T-helper 2 cell (primary cell): ENCODE results near the gene VSTM1.
A peak's percentile ranks its signal among the peaks of the same experiment; 100 is the strongest.
"Not testable (repeated sequence)": the region's sequence is repeated elsewhere in the genome, so short reads cannot be mapped to it uniquely, and the experiment has no call there.

Source experiments
- DNase-seq, 5 experiments: peaks; one replicate each; pipeline versions ENCODE4 v3.0.0 to v3.0.0-alpha.2; 2012 to 2022
- total RNA-seq, 2 donors: gene quantifications; one replicate each; lab custom pipeline; 2026; lab: John Stamatoyannopoulos, UW

The VSTM1 gene
- total RNA-seq = 0 reads per million in 2 donors

GRCh38 chr19:54063350-54064116, at the start of gene VSTM1:
Gene VSTM1 (minus strand): TSS chr19:54063897. CDS start chr19:54063777, 120 bp downstream.
- DNase-seq = no peak

GRCh38 chr19:54109651-54110050, 46.0 kb upstream of the VSTM1 start:
- DNase-seq = no peak

- DNase-seq = no peak
These were observed 44.8 kb upstream of the VSTM1 start for GRCh38 chr19:54108496-54108895.

- DNase-seq = no peak
These were observed 44.3 kb upstream of the VSTM1 start for GRCh38 chr19:54107876-54108490.

GRCh38 chr19:54106716-54107115, 43.0 kb upstream of the VSTM1 start:
- no peak for DNase-seq

- no peak for DNase-seq
These were observed 42.1 kb upstream of the VSTM1 start for GRCh38 chr19:54105796-54106195.

GRCh38 chr19:54104998-54105715, 41.5 kb upstream of the VSTM1 start:
- DNase-seq = no peak

GRCh38 chr19:54102421-54103169, 38.9 kb upstream of the VSTM1 start, which contains the start of gene NDUFA3:
Gene NDUFA3 (plus strand): TSS chr19:54102855. CDS start chr19:54102879, 24 bp downstream.
- peak; percentile 95 to 99 (median 97) for DNase-seq

GRCh38 chr19:54100561-54100960, 36.9 kb upstream of the VSTM1 start, which contains the start of gene OSCAR:
Gene OSCAR (minus strand): TSS chr19:54100803. CDS start chr19:54100792, 11 bp downstream.
- DNase-seq = no peak

- DNase-seq = not testable (repeated sequence)
These were observed 36.2 kb upstream of the VSTM1 start for GRCh38 chr19:54099903-54100255.

GRCh38 chr19:54099190-54099902, 35.6 kb upstream of the VSTM1 start:
- no peak for DNase-seq

GRCh38 chr19:54096617-54097106, 33.0 kb upstream of the VSTM1 start:
- peak in 2 of 5 experiments; percentile 35 to 67 for DNase-seq

- DNase-seq = peak in 4 of 5 experiments; percentile 16 to 67 (median 38)
These were observed 32.3 kb upstream of the VSTM1 start for GRCh38 chr19:54095859-54096616.

- no peak for DNase-seq
These were observed 31.6 kb upstream of the VSTM1 start for GRCh38 chr19:54095136-54095858.

GRCh38 chr19:54094426-54095000, 30.8 kb upstream of the VSTM1 start:
- no peak for DNase-seq

GRCh38 chr19:54084410-54084809, 20.7 kb upstream of the VSTM1 start:
- DNase-seq = no peak

- DNase-seq = no peak
These were observed 17.3 kb upstream of the VSTM1 start, which contains the start of gene TARM1 for GRCh38 chr19:54081032-54081431. Gene TARM1 (minus strand): TSS chr19:54081365. CDS start chr19:54081340, 25 bp downstream.

- DNase-seq = no peak
These were observed 13.6 kb upstream of the VSTM1 start for GRCh38 chr19:54077334-54077733.

GRCh38 chr19:54074851-54075250, 11.2 kb upstream of the VSTM1 start:
- no peak for DNase-seq

- DNase-seq = no peak
These were observed 10.1 kb upstream of the VSTM1 start for GRCh38 chr19:54073829-54074228.
